ENCODE results near the gene KRTAP5-10. TPM values are rescaled to one million over a fixed set of nuclear protein-coding genes. Genes with fewer than 3 reads are reported as not detected.
A peak's percentile ranks its signal among the peaks of the same experiment; 100 is the strongest.

The KRTAP5-10 gene
- total and polyA plus RNA-seq, 9 of the 15 experiments (the other 6 are each of a cell fraction or from before 2014, with no cell fraction given): not detected

DNA sequence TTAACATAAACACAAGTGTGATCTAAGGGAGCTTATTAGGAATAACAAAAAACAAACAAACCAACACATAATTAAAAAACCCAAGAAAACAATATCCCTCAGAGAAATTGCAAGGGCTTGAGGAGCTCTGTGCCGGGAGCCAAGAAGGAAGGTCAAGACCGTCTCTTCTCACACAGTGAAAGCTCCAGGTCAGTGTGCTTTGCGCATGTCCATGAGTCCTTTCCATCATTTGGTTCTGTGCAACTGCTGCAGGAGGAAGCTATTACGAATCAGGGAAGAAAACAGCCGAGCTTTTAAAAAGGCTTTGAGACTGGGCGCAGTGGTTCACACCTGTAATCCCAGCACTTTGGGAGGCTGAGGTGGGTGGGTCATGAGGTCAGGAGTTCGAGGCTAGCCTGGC is 23.0 kb upstream of the KRTAP5-10 start:
- BruUV-seq (replicated peaks): no TSS peak
- Histone ChIP-seq H3K36me3 (ENCODE audit: control insufficient read depth, insufficient read depth, low read length) (no peaks in the 10 kb centered on the region), H3K27me3 (ENCODE audit: control insufficient read depth in 2 of 2, insufficient read depth in 2 of 2, low read length in 2 of 2) (peaks cover 48 to 74% of the 10 kb centered on the region in 2 experiments), H3K9me1 (ENCODE audit: control insufficient read depth, insufficient read depth, low read length) (no peaks in the 10 kb centered on the region), H3K27ac (ENCODE audit: extremely low read depth, low read depth, low read length) (no peak overlapping the region), H2AFZ (ENCODE audit: low read depth, low read length) (no peak overlapping the region), H3K4me3 (no peak overlapping the region), H4K20me1 (replicated peaks; ENCODE audit: control insufficient read depth, insufficient read depth, low read length) (no peaks in the 10 kb centered on the region), H3K4me2 (ENCODE audit: insufficient read depth, low read length) (no peak overlapping the region), H3K79me2 (ENCODE audit: control insufficient read depth, insufficient read depth, low read length) (no peaks in the 10 kb centered on the region), H3K4me1 (replicated peaks in 1 of 2; ENCODE audit: control insufficient read depth in 2 of 2, insufficient read depth in 2 of 2, low read length in 2 of 2) (peaks cover 0 to 4% of the 10 kb centered on the region in 2 experiments; a peak in 1 of 5 replicates), H3K9me3 (replicated peaks; ENCODE audit: control insufficient read depth, insufficient read depth, low read depth, low read length) (peaks cover 2% of the 10 kb centered on the region; the same call in 1 of the 2 replicates), H3K9ac (ENCODE audit: insufficient read depth in 1 of 2, low read depth in 2 of 2, low read length in 2 of 2) (no peak overlapping the region)
- in situ Hi-C loops (cut with MboI) (no loop called here), intact Hi-C loops (cut with micrococcal nuclease) (no loop called here)
- POLR2A ChIA-PET: no interaction called here
- WGBS (ENCODE audit: insufficient coverage, low coverage, missing lambda C conversion rate): 3% methylated on average over 7 of the region's 7 CpGs
- no peak for ATAC-seq
- FAIRE-seq: no peak
- no peak for DNase-seq (ENCODE audit: extremely low read depth in 1 of 4, low spot score in 3 of 4)
- no peak for TF ChIP-seq ZNF184 (CRISPR knock-in tag; IDR thresholded peaks at IDR 0.05)
- no peak for TF ChIP-seq SETDB1 (IDR thresholded peaks at IDR 0.05; ENCODE audit: low read length)
- peak; percentile 76 to 78 for TF ChIP-seq NRF1 (conservative IDR thresholded peaks at IDR 0.05 in 1 of 2, IDR thresholded peaks at IDR 0.05 in 1 of 2)
- no peak for TF ChIP-seq MAZ (CRISPR knock-in tag; conservative IDR thresholded peaks at IDR 0.05 in 1 of 2, IDR thresholded peaks at IDR 0.05 in 1 of 2)
- TF ChIP-seq MCM2 (IDR thresholded peaks at IDR 0.05; ENCODE audit: low read depth): no peak
- no peak for TF ChIP-seq KAT2B (IDR thresholded peaks at IDR 0.05; ENCODE audit: low read depth, low read length)
- no peak for TF ChIP-seq ARID2 (IDR thresholded peaks at IDR 0.05)
- CTCF ChIA-PET (ENCODE audit: low intra/inter-chr PET ratio): no interaction called here
